ENCODE data around the gene DUOX1. TPM values are rescaled to one million over a fixed set of nuclear protein-coding genes. Genes with fewer than 3 reads are reported as not detected.
A peak's percentile ranks its signal among the peaks of the same experiment; 100 is the strongest.

Gene DUOX1
- total RNA-seq, 2 donors from 2014 or later: 0.45 to 0.96 TPM

DNA sequence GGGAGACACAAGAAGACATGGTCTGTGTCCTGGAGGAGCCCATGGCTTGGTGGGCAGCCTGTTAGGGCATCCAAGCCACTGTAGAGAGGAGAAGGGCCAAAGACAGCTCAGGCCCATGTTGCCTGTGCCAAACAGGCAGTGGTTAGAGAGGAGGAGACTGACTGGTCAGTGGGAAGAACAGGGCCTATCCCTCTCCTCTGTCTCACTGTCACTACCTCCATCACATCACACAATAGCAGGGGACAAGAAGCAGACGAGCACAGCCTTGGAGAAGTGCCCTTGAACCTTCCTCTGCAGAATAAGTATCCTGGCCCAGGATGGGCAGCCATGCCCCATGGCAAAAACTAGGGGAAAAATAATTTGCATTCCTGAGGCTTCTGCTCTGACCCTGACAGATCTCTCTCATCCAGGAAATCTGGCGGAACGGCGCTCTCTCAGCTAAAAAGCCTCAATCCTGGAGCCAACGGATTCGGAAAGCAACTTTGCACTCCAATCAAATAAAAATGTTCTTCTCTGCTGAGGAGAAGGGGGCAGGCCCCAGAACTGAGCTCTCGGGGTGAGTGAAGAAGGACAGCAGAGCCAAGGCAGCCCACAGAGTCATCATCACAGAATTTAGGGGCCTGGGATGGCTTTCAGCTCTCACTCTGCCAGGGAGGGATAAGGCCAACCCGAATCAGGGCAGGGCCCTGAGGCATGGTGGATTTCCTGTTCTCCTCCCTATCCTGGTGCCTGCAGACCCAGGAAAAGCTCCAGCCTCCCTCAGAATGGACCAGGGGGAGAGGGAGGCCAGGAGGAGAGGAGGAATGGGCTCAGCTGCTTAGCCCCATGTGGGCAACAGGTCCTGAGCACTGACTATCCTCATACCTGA, 56.3 kb downstream of the DUOX1 start:
- H3K4me1 ChIP-seq: no peaks in the 10 kb centered on the region
- DNase-seq: peak; percentile 28
- H3K9ac ChIP-seq (ENCODE audit: low read depth in 2 of 2, low read length in 2 of 2): peak overlapping the region in 1 of 2 donors; percentile 48
- peak overlapping the region; percentile 32 for H3K27ac ChIP-seq
- H3K4me3 ChIP-seq: peak overlapping the region; percentile 50
- TF ChIP-seq, protein P1, sequence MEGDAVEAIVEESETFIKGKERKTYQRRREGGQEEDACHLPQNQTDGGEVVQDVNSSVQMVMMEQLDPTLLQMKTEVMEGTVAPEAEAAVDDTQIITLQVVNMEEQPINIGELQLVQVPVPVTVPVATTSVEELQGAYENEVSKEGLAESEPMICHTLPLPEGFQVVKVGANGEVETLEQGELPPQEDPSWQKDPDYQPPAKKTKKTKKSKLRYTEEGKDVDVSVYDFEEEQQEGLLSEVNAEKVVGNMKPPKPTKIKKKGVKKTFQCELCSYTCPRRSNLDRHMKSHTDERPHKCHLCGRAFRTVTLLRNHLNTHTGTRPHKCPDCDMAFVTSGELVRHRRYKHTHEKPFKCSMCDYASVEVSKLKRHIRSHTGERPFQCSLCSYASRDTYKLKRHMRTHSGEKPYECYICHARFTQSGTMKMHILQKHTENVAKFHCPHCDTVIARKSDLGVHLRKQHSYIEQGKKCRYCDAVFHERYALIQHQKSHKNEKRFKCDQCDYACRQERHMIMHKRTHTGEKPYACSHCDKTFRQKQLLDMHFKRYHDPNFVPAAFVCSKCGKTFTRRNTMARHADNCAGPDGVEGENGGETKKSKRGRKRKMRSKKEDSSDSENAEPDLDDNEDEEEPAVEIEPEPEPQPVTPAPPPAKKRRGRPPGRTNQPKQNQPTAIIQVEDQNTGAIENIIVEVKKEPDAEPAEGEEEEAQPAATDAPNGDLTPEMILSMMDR (IDR thresholded peaks at IDR 0.05): no peak
- no peaks in the 10 kb centered on the region for H3K9me3 ChIP-seq
- no peaks in the 10 kb centered on the region for H3K36me3 ChIP-seq
- no peaks in the 10 kb centered on the region for H3K27me3 ChIP-seq
- intact Hi-C loops (cut with DNase I): no loop called here

DNA sequence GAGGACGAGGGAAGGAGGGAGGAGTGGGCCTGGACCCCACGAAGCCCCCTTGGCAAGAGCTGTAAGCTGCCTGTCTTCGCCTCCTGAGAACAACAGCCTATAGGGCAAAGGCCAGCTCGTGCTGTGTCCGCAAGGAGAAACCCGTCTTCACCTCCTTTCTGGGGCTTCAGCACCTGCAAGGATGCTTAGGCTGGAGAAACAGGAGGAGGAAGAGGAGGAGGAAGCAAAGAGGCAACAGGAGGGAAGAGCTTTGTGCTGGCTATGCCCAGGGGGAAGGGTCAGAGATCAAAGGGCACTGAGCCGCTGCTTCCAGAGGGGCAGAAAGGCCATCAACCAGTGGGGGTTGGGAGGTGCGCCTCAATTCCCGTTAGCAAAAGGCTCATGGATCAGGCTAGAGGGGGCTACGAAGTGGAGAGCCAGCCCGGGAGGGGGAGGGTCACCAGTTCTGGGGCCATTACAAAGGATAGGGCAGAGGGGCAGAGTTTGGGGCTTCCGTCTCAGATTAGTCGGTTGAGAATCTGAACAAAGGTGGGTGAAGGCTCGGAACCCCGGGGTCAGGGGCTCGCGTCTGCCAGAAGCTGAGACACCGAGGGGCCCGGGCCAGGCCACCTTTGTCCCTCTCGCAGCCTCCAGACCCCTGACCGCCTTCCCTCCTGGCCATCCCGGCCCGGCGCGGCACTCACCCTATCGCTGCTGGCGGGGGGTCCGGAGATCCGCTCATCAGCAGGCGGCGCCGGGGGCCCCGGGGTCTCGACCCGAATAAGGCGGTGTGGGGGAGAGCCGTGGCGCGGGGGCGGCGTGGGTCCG, 57.2 kb downstream of the DUOX1 start:
- no peaks in the 10 kb centered on the region for H3K9me3 ChIP-seq
- intact Hi-C loops (cut with DNase I): no loop called here
- H3K4me1 ChIP-seq: no peaks in the 10 kb centered on the region
- TF ChIP-seq, protein P1 (IDR thresholded peaks at IDR 0.05): no peak
- H3K9ac ChIP-seq (ENCODE audit: low read depth in 2 of 2, low read length in 2 of 2): peak overlapping the region; percentile 26 to 48
- DNase-seq: peak; percentile 45
- H3K4me3 ChIP-seq: peak overlapping the region; percentile 50
- peak overlapping the region; percentile 32 for H3K27ac ChIP-seq
- no peaks in the 10 kb centered on the region for H3K27me3 ChIP-seq
- no peaks in the 10 kb centered on the region for H3K36me3 ChIP-seq

DNA sequence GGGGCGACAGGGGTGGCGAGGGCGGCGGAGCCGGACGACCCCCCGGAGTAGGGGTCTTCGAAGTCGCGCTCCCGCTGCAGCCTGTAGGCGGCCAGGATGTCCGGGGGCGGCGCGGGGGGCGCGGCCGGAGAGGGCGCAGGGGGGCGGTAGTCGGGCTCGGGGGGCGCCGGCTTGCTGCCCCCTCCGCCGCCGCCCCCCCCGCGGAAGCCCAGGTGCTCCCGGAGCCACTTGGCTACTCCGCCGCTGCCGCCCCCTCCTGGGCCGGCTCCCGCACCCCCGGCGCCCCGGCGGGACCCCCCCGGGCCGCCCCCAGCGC, 57.7 kb downstream of the DUOX1 start:
- Histone ChIP-seq H3K9me3 (no peaks in the 10 kb centered on the region), H3K36me3 (no peaks in the 10 kb centered on the region), H3K4me1 (no peaks in the 10 kb centered on the region), H3K9ac (ENCODE audit: low read depth in 2 of 2, low read length in 2 of 2) (no peak overlapping the region), H3K27me3 (no peaks in the 10 kb centered on the region), H3K4me3 (peak overlapping the region; percentile 50), H3K27ac (peak overlapping the region; percentile 32)
- TF ChIP-seq, protein P1 (IDR thresholded peaks at IDR 0.05): no peak
- intact Hi-C loops (cut with DNase I): no loop called here
- DNase-seq: no peak

GRCh38 chr15:45187894-45188830, 58.4 kb downstream of the DUOX1 start, which contains the start of gene SHF:
SHF (minus strand) TSS chr15:45187966; CDS start chr15:45187951, 15 bp downstream.
- Histone ChIP-seq H3K9ac (ENCODE audit: low read depth in 2 of 2, low read length in 2 of 2) (peak within 1 kb of the TSS; percentile 26 to 79), H3K9me3 (no peaks in the 10 kb centered on the region), H3K4me1 (no peaks in the 10 kb centered on the region), H3K36me3 (no peaks in the 10 kb centered on the region), H3K4me3 (peak within 1 kb of the TSS; percentile 50), H3K27me3 (no peaks in the 10 kb centered on the region), H3K27ac (peak within 1 kb of the TSS; percentile 32)
- intact Hi-C loops (cut with DNase I): no loop called here
- TF ChIP-seq, protein P1 (IDR thresholded peaks at IDR 0.05): no peak
- DNase-seq: peak; percentile 68

GRCh38 chr15:45197512-45197911, 67.7 kb downstream of the DUOX1 start:
- Histone ChIP-seq H3K9ac (ENCODE audit: low read depth in 2 of 2, low read length in 2 of 2) (no peak overlapping the region), H3K9me3 (no peaks in the 10 kb centered on the region), H3K36me3 (no peaks in the 10 kb centered on the region), H3K27ac (no peak overlapping the region), H3K4me3 (no peak overlapping the region), H3K27me3 (no peaks in the 10 kb centered on the region), H3K4me1 (no peaks in the 10 kb centered on the region)
- intact Hi-C loops (cut with DNase I): no loop called here
- no peak for DNase-seq
- TF ChIP-seq, protein P1 (IDR thresholded peaks at IDR 0.05): no peak
